ENCODE measurements around the gene NUDT16L1. TPM values are rescaled to one million over a fixed set of nuclear protein-coding genes. Genes with fewer than 3 reads are reported as not detected.

NUDT16L1 gene
- polyA plus RNA-seq, 3 donors = 40.0 to 62.7 (median 41.1) TPM

DNA sequence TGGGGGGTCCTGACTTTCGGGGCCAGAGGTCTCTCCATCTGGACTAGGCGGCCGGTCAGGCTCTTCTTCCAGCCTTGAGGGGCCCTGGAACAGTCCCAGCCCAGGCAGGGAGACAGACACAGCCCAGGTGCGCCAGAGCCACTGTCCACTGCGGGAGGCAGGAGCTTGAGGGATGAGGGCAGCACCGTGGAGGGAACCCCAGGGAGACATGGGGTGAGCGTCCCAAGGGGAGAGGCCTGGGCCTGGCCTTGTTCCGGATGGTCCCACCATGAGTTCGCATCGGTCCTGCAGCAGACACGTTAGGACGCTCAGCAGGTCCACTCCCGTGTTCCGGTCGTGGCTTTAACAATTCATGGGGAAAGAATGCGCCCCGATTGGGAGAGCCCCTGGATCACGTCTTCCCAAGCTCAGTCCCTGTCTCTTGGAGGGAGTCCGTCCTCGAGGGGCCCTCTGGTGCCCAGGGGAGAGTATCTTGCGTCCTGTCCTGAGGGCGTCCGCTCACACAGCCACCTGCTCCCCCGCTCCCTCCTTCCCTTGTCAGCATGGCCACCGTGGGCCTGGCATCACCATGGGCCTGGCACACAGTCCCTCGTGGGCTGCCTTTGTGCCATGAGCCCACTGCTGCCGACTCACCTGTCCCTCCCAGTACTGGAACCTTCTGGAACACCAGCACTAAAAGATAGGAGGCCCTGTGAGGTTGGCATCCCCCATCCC, 6.7 kb upstream of the NUDT16L1 start:
- H3K4me3 ChIP-seq (replicated peaks in 1 of 3; ENCODE audit: low read depth in 2 of 3, low read length in 3 of 3) = no peak overlapping the region
- peaks cover 66 to 67% of the 10 kb centered on the region in 2 donors for H3K36me3 ChIP-seq (replicated peaks in 1 of 2; ENCODE audit: control insufficient read depth in 1 of 2, insufficient read depth in 2 of 2, low read length in 2 of 2)
- H3K4me2 ChIP-seq (replicated peaks; ENCODE audit: extremely low read depth, low read length, poor library complexity, severe bottlenecking) = no peak overlapping the region
- Mint-ChIP-seq H3K36me3 (peaks cover 46 to 79% of the 10 kb centered on the region in 2 donors), H3K27me3 (ENCODE audit: low read depth in 3 of 3) (peaks cover 0 to 1% (median 0%) of the 10 kb centered on the region in 3 donors), H3K4me1 (peaks cover 40% of the 10 kb centered on the region), H3K9me3 (no peaks in the 10 kb centered on the region), H3K27ac (peak overlapping the region in 2 of 7 donors; percentile 37 to 63), H3K4me3 (no peak overlapping the region)
- H3K9me3 ChIP-seq (replicated peaks in 1 of 2; ENCODE audit: control insufficient read depth in 1 of 2, insufficient read depth in 1 of 2, low read length in 2 of 2) = no peaks in the 10 kb centered on the region
- no peak for DNase-seq
- intact Hi-C loops (cut with micrococcal nuclease) = no loop called here
- H4K20me1 ChIP-seq (ENCODE audit: insufficient read depth, low read length) = peaks cover 20% of the 10 kb centered on the region
- H3K27me3 ChIP-seq (ENCODE audit: control insufficient read depth in 2 of 2, insufficient read depth in 2 of 2, low read length in 2 of 2) = no peaks in the 10 kb centered on the region
- H3K4me1 ChIP-seq (ENCODE audit: control insufficient read depth in 1 of 2, insufficient read depth in 2 of 2, low read length in 2 of 2) = peaks cover 45 to 50% of the 10 kb centered on the region in 2 donors
- WGBS (ENCODE audit: insufficient coverage) = 97% methylated on average over 25 of the region's 27 CpGs
- TF ChIP-seq, protein P1, sequence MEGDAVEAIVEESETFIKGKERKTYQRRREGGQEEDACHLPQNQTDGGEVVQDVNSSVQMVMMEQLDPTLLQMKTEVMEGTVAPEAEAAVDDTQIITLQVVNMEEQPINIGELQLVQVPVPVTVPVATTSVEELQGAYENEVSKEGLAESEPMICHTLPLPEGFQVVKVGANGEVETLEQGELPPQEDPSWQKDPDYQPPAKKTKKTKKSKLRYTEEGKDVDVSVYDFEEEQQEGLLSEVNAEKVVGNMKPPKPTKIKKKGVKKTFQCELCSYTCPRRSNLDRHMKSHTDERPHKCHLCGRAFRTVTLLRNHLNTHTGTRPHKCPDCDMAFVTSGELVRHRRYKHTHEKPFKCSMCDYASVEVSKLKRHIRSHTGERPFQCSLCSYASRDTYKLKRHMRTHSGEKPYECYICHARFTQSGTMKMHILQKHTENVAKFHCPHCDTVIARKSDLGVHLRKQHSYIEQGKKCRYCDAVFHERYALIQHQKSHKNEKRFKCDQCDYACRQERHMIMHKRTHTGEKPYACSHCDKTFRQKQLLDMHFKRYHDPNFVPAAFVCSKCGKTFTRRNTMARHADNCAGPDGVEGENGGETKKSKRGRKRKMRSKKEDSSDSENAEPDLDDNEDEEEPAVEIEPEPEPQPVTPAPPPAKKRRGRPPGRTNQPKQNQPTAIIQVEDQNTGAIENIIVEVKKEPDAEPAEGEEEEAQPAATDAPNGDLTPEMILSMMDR (IDR thresholded peaks at IDR 0.05) = no peak
- H3K9ac ChIP-seq (ENCODE audit: insufficient read depth, low read length, poor library complexity, severe bottlenecking) = no peak overlapping the region
- no peak overlapping the region for H3K27ac ChIP-seq (ENCODE audit: low read depth in 1 of 2, low read length in 2 of 2)
- H2AFZ ChIP-seq (ENCODE audit: insufficient read depth, low read depth, low read length, poor library complexity, severe bottlenecking) = no peak overlapping the region
- H3K79me2 ChIP-seq (ENCODE audit: insufficient read depth, low read length) = peaks cover 21% of the 10 kb centered on the region

DNA sequence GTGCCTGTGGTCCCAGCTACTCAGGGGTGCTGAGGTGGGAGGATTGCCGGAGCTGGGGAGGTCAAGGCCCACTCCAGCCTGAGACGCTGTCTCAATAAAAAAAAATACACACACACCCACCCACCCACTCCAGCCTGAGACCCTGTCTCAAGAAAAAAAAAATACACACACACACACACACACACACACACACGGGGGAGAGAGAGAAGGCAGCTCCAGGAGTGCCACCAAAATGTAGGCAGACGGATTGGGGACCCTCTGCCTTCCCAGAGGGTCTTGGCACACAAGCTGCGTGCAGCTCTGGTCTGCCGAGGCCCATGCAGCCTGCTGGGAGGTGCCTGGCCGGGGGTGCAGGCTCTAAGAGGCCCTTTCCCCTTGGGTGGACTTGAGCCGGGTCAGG, 5.9 kb upstream of the NUDT16L1 start:
- intact Hi-C loops (cut with micrococcal nuclease) = no loop called here
- H3K27ac Mint-ChIP-seq = peak overlapping the region in 3 of 7 donors; percentile 37 to 70 (median 59)

More for the DNA sequence above, 5.9 kb upstream of the NUDT16L1 start:
- H3K9ac ChIP-seq (ENCODE audit: insufficient read depth, low read length, poor library complexity, severe bottlenecking) = no peak overlapping the region
- H3K9me3 Mint-ChIP-seq = no peaks in the 10 kb centered on the region
- H3K4me1 Mint-ChIP-seq = peaks cover 39% of the 10 kb centered on the region
- no peaks in the 10 kb centered on the region for H3K9me3 ChIP-seq (replicated peaks in 1 of 2; ENCODE audit: control insufficient read depth in 1 of 2, insufficient read depth in 1 of 2, low read length in 2 of 2)
- H3K4me3 ChIP-seq (replicated peaks in 1 of 3; ENCODE audit: low read depth in 2 of 3, low read length in 3 of 3) = no peak overlapping the region
- H3K27ac ChIP-seq (ENCODE audit: low read depth in 1 of 2, low read length in 2 of 2) = no peak overlapping the region
- H3K4me3 Mint-ChIP-seq = no peak overlapping the region
- DNase-seq = no peak
- H3K36me3 Mint-ChIP-seq = peaks cover 46 to 71% of the 10 kb centered on the region in 2 donors
- TF ChIP-seq, protein P1 (IDR thresholded peaks at IDR 0.05) = no peak
- H4K20me1 ChIP-seq (ENCODE audit: insufficient read depth, low read length) = peaks cover 20% of the 10 kb centered on the region
- peaks cover 0 to 1% (median 0%) of the 10 kb centered on the region in 3 donors for H3K27me3 Mint-ChIP-seq (ENCODE audit: low read depth in 3 of 3)
- peaks cover 23% of the 10 kb centered on the region for H3K79me2 ChIP-seq (ENCODE audit: insufficient read depth, low read length)
- H3K4me2 ChIP-seq (replicated peaks; ENCODE audit: extremely low read depth, low read length, poor library complexity, severe bottlenecking) = no peak overlapping the region
- H3K27me3 ChIP-seq (ENCODE audit: control insufficient read depth in 2 of 2, insufficient read depth in 2 of 2, low read length in 2 of 2) = no peaks in the 10 kb centered on the region
- peaks cover 45 to 50% of the 10 kb centered on the region in 2 donors for H3K4me1 ChIP-seq (ENCODE audit: control insufficient read depth in 1 of 2, insufficient read depth in 2 of 2, low read length in 2 of 2)
- peaks cover 64 to 66% of the 10 kb centered on the region in 2 donors for H3K36me3 ChIP-seq (replicated peaks in 1 of 2; ENCODE audit: control insufficient read depth in 1 of 2, insufficient read depth in 2 of 2, low read length in 2 of 2)
- no peak overlapping the region for H2AFZ ChIP-seq (ENCODE audit: insufficient read depth, low read depth, low read length, poor library complexity, severe bottlenecking)
- WGBS (ENCODE audit: insufficient coverage) = 96% methylated on average over 4 of the region's 8 CpGs
